HG02610 (cell line): ENCODE data around the gene NAIF1.
"Not testable (repeated sequence)": the region's sequence is repeated elsewhere in the genome, so short reads cannot be mapped to it uniquely, and the experiment has no call there.

Experiments used
- ATAC-seq: cut with Tn5 transposase; IDR thresholded peaks from one replicate; pipeline ENCODE4 v1.9.1; 2021; ENCODE audit warnings: mild to moderate bottlenecking, moderate library complexity; ENCODE audit not compliant: unreplicated experiment

The NAIF1 gene

DNA sequence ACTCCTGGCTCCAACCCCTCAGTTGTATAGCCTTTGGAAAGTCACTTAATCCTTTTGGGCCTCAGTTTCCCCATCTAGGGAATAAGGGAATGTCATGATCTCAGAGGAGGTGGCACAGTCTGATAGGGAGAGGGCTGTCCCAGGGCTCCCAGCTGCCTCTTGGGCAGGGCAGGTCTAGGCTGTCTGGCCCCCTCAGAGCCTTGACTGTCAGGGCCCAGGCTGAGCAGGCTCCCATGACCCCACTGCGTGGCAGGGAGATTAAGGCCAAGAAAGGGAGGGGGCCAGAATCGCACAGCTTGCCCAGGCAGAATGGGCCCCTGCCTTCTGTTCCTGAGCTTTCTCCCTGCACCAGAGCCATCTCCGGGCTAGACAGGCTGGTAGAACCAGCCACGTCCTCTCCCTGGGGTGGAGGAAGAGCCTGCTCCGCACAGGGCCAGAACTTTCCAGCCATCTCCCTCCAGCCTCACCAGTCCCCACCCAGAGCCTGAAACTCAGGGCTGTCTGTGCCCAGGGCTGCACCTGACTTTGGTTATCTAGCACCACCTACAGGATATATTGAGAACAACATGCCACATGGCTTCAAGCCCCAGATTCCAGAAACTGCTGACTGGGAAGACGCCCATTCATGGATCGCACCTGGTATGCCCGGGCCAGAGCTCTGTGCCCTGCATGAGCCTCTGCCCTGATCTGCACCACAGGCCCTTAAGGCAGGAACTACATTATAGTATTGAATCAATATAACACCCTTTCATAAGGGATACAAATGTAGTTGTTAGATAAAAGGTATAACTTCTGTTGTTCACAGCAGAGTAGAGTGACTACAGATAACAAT is 32.1 kb downstream of the NAIF1 start:
- no peak for ATAC-seq

GRCh38 chr9:128033609-128034008 is 33.5 kb downstream of the NAIF1 start:
- no peak for ATAC-seq

GRCh38 chr9:128027705-128028104 is 39.4 kb downstream of the NAIF1 start:
- no peak for ATAC-seq

- peak; percentile 14 for ATAC-seq
Measured at GRCh38 chr9:128026773-128027541, 40.2 kb downstream of the NAIF1 start.

DNA sequence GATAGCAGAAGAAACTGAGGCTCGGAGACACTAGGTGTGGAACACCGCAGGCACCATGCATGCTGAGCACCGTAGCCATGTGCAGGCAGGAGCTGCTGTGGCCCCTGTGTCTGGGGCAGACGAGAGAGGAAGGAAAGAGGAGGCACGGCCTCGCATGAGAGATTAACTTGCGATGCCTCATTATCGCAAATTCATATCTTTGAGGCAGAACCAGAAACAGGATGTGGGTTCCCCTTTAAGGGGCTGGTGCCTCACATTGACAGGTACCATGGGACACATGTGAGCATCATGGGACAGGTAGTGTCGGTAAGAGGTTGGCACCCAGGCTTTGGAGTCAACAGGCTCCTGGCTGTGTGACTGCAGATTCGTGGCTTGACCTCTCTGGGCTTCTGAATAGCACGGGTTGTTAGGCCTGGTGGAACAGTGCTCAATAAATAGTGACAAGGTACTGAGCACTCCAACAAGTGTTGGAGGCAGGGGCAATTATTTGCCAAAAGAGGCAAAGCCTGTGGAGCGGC is 40.8 kb downstream of the NAIF1 start:
- ATAC-seq: peak; percentile 39

DNA sequence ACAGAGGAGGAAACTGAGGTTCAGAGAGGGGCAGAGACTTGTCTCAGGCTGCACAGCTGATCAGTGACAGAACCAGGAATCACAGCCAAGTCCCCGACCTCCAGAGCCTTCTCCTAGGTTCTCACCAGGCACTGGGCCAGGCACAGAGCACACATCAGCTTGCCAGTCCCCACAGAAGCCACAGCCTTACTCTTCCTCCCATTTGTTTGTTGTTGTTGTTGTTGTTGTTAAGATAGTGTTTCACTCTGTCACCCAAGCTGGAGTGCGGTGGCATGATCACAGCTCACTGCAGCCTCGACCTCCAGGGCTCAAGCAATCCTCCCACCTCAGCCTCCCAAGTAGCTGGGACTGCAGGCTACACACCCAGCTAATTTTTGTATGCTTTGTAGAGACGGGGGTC is 41.4 kb downstream of the NAIF1 start:
- no peak for ATAC-seq

GRCh38 chr9:128024761-128025308 is 42.3 kb downstream of the NAIF1 start:
- no peak for ATAC-seq

DNA sequence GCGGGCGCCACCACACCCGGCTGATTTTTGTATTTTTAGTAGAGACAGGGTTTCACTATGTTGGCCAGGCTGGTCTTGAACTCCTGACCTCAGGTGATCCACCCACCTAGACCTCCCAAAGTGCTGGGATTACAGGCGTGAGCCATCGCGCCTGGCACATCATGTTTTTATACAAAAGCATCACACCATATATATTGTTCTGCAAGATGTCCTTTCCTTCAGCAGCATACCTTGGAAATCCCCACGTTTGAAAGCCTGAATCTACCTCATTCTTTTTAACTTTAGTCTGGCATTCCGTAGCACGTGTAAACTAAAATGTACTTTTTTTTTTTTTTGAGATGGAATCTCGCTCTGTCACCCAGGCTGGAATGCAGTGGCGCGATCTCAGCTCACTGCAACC is 43.4 kb downstream of the NAIF1 start:
- ATAC-seq: not testable (repeated sequence)

DNA sequence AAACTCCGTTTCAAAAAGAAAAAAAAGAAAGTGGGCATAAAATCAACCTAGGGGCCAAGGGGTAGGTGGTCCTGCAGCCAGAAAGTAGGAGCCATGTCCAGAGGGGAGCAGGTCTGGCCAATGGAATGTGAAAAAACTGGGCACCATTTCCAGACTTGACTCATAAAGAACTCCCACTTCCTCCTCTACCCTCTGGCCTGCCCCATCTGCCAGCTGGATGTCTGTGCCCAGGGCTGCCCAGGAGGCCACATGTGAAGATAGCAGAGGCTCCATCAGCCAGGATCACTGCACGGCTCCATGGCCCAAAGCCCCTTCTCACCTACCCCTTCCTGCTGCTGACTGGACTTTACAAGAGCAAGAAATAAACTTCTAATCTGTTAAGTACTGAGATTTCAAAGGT is 44.2 kb downstream of the NAIF1 start:
- ATAC-seq: no peak

DNA sequence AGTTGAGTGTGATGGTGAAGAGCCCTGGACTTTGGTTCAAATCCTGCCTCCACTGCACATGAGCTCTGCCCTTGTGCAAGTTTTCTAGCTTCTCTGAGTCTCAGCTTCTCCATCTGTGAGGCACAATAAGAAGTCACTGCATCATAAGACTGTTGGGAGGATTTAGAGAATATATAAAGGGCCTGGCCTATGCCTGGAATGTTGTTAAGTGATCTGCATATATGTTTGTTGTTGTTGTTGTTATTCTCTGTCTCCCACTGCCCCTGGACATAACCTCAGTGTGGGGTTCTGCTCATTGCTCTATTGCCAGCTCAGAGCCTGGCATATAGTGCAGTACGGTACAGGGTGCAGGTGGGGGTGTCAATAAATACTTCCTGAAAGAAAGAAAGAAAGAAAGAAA is 46.0 kb downstream of the NAIF1 start:
- no peak for ATAC-seq

- no peak for ATAC-seq
Measured at GRCh38 chr9:128020692-128021091, 46.4 kb downstream of the NAIF1 start.

GRCh38 chr9:128015696-128016095 is 51.4 kb downstream of the NAIF1 start:
- ATAC-seq: no peak
